AG04449 (cell line): ENCODE measurements around the gene FRRS1.

Experiments
- CTCF ChIA-PET: fragments of 350-600 bp; formaldehyde crosslinking; extraction: SDS; loops from one replicate; lab custom pipeline; 2021; ENCODE audit warnings: antibody characterized with exemption; lab: Yijun Ruan, JAX
- POLR2A ChIA-PET: fragments of 400-600, 350-600 bp; formaldehyde crosslinking; extraction: SDS; loops from one replicate; lab custom pipeline; 2020; ENCODE audit warnings: antibody characterized with exemption, inconsistent platforms; lab: Yijun Ruan, JAX
- DNase-seq: peaks from one replicate; pipeline ENCODE4 v3.0.0-alpha.2; 2010; ENCODE audit warnings: low read depth, low spot score
- H3K4me3 ChIP-seq: 2 replicates; pipeline ENCODE4 v1.5.1; 2011; ENCODE audit warnings: low read depth, mild to moderate bottlenecking, control low read depth, low read length
- CTCF ChIP-seq: IDR thresholded peaks from one replicate; pipeline ENCODE4 v1.5.1; 2011; ENCODE audit warnings: mild to moderate bottlenecking, moderate library complexity, low read length, control low read depth, inconsistent platforms; ENCODE audit not compliant: insufficient read depth; ENCODE audit errors: missing control alignments

Gene FRRS1

GRCh38 chr1:99745061-99745460 is 21.4 kb downstream of the FRRS1 start:
- TF ChIP-seq CTCF: no peak
- POLR2A ChIA-PET: no interaction called here
- CTCF ChIA-PET: no interaction called here
- no peak for DNase-seq
- H3K4me3 ChIP-seq: no peak overlapping the region

- TF ChIP-seq CTCF: no peak
- no peak overlapping the region for H3K4me3 ChIP-seq
- ChIA-PET CTCF (interaction anchor here (1.2 to 3.3 kb wide), 4 partner anchors 11 to 946 kb away, joined by 3 to 15 read pairs (median 12); no protein-coding TSS in a partner anchor), POLR2A (no interaction called here)
- no peak for DNase-seq
These were observed 26.3 kb downstream of the FRRS1 start for GRCh38 chr1:99740141-99740540.

GRCh38 chr1:99738858-99739465 is 27.5 kb downstream of the FRRS1 start:
- CTCF ChIA-PET: interaction anchor here (0.6 to 3.3 kb wide), 11 partner anchors 10 to 989 kb away, joined by 3 to 15 read pairs (median 4); no protein-coding TSS in a partner anchor
- POLR2A ChIA-PET: no interaction called here
- no peak overlapping the region for H3K4me3 ChIP-seq
- DNase-seq: no peak
- no peak for TF ChIP-seq CTCF

- peak; percentile 43 for TF ChIP-seq CTCF
- ChIA-PET CTCF (interaction anchor here (2.6 to 3.1 kb wide), 2 partner anchors 943 to 987 kb away, joined by 11 to 12 read pairs; no protein-coding TSS in a partner anchor), POLR2A (no interaction called here)
- no peak overlapping the region for H3K4me3 ChIP-seq
- peak; percentile 26 for DNase-seq
These were observed 29.4 kb downstream of the FRRS1 start for GRCh38 chr1:99737016-99737415.

- ChIA-PET POLR2A (no interaction called here), CTCF (no interaction called here)
- no peak for TF ChIP-seq CTCF
- H3K4me3 ChIP-seq: no peak overlapping the region
- DNase-seq: no peak
These were observed 30.6 kb downstream of the FRRS1 start for GRCh38 chr1:99735852-99736251.

GRCh38 chr1:99731384-99731783 is 35.1 kb downstream of the FRRS1 start:
- DNase-seq: peak; percentile 34
- CTCF ChIA-PET: interaction anchor here (1.1 kb wide), 1 partner anchor 46 kb away, joined by 4 read pairs; no protein-coding TSS in a partner anchor
- POLR2A ChIA-PET: no interaction called here
- H3K4me3 ChIP-seq: no peak overlapping the region
- no peak for TF ChIP-seq CTCF
